Stimulated activated CD4-positive, alpha-beta T cell treated with anti-CD3 and anti-CD28 coated beads, Interleukin-4, amount 100 ng/mL, for 1 hour (primary cell): Measurements from ENCODE around the gene AURKAIP1.

Experiments used
- DNase-seq: peaks from one replicate; pipeline ENCODE4 v3.0.0-alpha.2; 2020

Gene AURKAIP1

DNA sequence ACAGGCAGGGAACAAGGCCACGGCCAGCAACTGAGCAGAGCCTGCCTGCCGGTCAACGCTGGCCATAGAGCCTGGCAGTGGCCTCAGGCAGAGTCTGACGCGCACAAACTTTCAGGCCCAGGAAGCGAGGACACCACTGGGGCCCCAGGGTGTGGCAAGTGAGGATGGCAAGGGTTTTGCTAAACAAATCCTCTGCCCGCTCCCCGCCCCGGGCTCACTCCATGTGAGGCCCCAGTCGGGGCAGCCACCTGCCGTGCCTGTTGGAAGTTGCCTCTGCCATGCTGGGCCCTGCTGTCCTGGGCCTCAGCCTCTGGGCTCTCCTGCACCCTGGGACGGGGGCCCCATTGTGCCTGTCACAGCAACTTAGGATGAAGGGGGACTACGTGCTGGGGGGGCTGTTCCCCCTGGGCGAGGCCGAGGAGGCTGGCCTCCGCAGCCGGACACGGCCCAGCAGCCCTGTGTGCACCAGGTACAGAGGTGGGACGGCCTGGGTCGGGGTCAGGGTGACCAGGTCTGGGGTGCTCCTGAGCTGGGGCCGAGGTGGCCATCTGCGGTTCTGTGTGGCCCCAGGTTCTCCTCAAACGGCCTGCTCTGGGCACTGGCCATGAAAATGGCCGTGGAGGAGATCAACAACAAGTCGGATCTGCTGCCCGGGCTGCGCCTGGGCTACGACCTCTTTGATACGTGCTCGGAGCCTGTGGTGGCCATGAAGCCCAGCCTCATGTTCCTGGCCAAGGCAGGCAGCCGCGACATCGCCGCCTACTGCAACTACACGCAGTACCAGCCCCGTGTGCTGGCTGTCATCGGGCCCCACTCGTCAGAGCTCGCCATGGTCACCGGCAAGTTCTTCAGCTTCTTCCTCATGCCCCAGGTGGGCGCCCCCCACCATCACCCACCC lies 43.7 kb downstream of the AURKAIP1 start, which contains the start of gene TAS1R3:
Gene TAS1R3, plus strand, starts transcription at position 213 of the 898 bp plus-strand sequence. Its CDS starts 66 bp downstream, at position 279.
- no peak for DNase-seq

DNA sequence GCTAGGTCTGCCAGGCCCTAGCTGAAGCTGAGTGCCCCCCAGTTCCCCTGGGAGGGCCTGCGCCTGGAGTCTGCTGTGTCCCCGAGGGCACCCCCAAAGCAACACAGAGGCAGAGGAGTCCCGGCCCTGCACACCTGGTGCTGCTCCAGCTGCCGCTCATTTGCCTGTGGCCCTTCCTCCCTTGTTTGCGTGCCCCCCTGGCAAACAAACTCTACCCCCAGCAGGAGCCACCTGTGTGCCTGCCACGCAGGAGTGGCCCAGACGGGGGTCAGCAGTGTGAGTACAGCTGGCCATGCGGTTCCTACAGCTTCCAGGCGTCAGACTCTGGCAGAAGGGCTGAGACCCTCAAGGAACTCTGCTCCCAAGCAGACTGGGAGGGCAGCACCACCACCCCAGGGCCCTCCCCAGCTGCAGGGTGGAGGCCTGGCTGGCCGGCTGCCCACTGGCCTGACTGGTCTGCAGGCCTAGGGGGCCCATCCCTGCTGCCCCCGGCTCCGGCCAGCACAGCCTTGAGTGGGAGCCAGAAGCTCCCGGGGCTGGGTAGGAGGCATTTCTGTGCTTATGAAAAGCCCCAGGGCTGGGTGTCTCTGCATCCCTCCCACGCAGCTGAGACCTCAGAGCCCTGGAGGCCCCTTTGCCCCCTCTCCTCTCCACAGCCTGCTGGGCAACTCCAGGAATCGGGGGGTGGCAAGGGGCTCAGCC lies 44.5 kb downstream of the AURKAIP1 start:
- DNase-seq, result no peak

DNA sequence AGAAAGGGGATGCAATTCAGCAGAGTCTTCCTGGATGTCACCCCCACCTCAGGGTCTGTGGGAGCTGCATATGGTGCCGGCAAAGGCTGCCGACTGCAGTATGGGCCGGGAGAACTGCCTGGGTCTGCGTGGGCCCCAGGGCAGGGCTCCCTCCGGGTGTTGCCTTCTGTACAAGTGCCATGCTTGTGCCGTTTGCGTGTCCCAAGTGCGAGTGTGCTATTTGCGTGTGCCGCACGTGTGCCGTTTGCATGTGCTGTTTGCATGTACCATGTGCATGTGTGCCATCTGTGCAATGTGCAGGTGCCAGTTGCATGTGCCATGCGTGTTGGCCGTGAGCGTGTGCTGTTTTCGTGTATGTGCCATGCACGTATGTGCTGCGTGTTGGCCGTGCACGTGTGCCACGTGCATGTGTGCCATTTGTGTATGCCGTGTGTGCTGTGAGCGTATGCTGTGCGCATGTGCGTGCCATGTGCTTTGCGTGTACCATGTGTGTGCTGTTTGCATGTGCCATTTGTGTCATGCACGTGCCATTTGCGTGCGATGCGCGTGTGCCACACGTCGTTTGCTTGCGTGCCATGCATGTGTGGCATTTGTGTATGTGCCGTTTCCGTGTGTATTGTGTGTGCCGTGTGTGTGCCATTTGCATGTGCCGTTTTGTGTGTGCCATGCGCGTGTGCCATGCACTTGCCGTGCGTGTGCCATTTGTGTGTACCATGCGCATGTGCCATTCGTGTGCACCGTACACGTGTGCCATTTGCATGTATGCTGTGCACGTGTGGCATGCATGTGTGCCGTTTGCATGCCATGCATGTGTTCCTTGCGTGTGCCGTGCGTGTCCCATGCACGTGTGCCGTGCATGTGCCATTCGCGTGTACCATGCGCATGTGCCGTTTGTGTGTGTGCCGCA lies 45.5 kb downstream of the AURKAIP1 start:
- DNase-seq, result no peak

DNA sequence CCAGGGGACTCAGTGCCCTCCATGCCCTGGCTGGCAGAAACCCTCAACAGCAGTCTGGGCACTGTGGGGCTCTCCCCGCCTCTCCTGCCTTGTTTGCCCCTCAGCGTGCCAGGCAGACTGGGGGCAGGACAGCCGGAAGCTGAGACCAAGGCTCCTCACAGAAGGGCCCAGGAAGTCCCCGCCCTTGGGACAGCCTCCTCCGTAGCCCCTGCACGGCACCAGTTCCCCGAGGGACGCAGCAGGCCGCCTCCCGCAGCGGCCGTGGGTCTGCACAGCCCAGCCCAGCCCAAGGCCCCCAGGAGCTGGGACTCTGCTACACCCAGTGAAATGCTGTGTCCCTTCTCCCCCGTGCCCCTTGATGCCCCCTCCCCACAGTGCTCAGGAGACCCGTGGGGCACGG lies 46.8 kb downstream of the AURKAIP1 start:
- DNase-seq, result no peak

DNA sequence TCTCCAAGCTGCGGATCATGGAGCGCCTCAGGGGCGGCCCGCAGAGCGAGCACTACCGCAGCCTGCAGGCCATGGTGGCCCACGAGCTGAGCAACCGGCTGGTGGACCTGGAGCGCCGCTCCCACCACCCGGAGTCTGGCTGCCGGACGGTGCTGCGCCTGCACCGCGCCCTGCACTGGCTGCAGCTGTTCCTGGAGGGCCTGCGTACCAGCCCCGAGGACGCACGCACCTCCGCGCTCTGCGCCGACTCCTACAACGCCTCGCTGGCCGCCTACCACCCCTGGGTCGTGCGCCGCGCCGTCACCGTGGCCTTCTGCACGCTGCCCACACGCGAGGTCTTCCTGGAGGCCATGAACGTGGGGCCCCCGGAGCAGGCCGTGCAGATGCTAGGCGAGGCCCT lies 47.7 kb downstream of the AURKAIP1 start:
- no peak for DNase-seq

DNA sequence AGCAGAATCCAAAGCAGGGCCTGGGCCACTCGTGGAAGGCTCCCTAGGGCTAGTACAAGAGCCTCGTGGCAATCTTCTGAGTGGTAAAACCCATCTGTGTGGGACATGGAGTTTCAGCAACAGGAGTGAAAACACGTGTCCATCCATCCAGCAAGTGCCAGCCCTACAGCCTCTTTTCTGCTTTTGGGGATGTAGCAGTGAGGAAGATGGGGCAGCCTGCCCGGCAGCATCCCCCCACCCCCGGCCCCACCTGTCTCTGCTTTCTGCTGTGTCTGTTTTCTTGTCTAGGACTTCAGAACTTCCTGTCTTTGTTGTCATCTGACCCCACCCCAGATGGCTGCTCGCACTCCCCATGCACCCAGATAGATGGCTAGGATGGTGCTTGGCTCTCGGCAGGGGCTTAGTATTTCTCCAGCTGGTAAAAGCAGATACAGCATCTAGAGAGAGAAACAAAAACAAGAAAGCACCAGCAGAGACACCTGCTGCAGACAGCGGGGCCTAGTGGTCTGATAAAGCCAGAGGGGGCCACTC lies 48.9 kb downstream of the AURKAIP1 start:
- no peak for DNase-seq

DNA sequence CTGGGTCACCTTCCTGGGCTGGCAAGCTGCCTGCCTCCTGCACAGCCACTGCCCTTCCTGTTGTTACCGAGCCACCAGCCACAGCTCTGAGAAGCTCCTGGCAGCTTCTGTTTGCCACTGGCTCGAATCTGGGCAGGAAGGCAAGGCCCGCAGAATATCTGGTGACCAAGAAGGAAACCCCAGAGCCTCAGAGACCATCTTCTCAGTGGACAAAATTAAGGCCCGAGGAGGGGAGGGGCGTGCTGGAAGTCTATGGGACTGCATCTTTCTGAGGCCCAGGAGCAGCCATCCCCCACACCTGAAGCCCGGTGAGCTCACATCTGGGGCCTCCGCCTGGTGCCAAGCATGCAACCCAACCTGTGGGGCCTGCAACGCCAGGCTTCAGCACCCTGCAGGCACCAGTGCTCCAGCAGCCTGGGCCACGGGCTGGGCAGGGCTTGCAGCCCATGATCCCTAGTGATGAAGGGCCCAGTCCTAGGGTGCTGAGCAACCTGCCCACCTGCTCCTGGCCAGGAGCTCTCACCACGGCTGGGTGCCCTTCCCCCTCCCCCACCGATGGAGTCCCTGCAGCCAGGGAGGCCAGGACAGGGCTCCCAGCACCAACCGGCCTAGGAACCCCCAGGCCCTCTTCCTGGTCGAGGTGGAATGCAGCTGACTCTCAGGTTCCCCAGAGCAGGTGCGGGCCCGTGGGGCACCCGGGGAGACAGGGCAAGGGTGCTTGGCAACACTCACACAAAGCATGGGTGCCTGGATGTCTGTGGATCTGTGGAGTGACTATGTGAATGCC lies 49.5 kb downstream of the AURKAIP1 start:
- DNase-seq, result no peak

DNA sequence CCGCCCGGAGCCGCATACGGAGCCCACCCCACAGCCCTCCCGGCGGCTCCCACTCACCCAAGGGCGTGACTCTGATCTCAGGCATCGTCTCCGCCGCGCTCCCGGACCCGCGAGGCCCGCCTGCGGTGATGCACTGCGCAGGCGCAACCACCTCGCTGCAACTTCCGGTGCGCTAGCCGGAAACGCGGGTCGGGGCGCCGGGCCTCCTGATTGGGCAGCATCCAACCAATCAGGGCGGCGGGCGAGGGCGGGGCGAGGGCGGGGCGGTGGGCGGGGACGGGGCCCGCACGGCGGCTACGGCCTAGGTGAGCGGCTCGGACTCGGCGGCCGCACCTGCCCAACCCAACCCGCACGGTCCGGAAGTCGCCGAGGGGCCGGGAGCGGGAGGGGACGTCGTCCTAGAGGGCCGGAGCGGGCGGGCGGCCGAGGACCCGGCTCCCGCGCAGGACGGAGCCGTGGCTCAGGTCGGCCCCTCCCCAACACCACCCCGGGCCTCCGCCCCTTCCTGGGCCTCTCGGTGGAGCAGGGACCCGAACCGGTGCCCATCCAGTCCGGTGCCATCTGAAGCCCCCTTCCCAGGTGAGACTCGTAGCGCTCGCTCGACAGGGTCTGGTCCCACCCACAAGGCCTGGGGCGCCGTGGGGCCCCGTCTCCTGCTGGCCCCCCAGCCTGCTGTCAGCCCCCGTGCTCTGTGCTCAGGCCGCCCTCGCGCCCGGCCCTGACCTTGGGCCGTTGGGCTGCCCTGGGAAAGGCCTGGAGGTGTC lies 50.3 kb downstream of the AURKAIP1 start, which contains the start of the genes CPTP and INTS11:
Gene CPTP, plus strand, starts transcription at position 279 of the 764 bp plus-strand sequence. CDS start 2,109 bp downstream, outside the sequence.
Gene INTS11, minus strand, starts transcription at position 137 of the 764 bp plus-strand sequence. Its CDS starts 52 bp downstream, at position 85.
- peak; percentile 95 for DNase-seq

DNA sequence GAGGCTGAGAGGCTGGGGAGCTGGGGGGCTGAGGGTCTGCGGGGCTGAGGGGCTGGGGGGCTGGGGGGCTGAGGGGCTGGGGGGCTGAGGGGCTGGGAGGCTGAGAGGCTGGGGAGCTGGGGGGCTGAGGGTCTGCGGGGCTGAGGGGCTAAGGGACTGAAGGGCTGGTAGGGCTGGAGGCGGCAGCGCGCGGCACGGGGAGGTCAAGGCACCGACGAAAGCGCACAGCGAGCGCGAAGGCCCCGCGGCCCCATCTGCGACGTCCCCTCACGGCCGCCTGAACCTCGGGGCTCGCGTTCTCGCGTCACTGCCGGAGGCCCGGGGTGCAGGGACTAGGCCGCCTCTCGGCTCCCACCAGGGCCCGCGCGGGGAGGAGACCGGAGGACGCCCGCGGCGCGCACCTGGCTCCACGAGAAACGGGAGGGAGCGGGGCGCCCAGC lies 50.9 kb downstream of the AURKAIP1 start:
- DNase-seq, result no peak
